GM12873 (cell line): ENCODE data around the gene CCR5AS.

Source experiments
- TF ChIP-seq, protein P1 (sequence below): IDR thresholded peaks from 2 replicates; pipeline ENCODE4 v1.5.1; 2012; ENCODE audit warnings: low read depth, mild to moderate bottlenecking, moderate library complexity, low read length, control low read depth; ENCODE audit not compliant: insufficient read depth; ENCODE audit errors: missing control alignments

The CCR5AS gene

DNA sequence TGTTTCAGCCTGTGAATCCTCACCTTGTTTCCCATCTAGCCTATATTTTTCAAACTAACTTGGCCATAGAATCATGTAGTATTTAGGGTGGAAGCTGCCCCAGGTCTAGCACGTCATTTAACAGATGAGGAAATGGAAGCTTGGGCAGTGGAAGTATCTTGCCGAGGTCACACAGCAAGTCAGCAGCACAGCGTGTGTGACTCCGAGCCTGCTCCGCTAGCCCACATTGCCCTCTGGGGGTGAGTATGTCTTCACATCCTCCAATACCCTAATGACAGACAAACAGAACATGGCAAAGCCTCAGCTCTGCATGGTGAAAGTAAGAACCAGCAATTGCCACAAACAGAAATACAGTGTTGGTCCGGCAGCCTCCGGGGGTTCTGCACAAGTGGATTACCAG, 38.3 kb downstream of the CCR5AS start:
- TF ChIP-seq, protein P1, sequence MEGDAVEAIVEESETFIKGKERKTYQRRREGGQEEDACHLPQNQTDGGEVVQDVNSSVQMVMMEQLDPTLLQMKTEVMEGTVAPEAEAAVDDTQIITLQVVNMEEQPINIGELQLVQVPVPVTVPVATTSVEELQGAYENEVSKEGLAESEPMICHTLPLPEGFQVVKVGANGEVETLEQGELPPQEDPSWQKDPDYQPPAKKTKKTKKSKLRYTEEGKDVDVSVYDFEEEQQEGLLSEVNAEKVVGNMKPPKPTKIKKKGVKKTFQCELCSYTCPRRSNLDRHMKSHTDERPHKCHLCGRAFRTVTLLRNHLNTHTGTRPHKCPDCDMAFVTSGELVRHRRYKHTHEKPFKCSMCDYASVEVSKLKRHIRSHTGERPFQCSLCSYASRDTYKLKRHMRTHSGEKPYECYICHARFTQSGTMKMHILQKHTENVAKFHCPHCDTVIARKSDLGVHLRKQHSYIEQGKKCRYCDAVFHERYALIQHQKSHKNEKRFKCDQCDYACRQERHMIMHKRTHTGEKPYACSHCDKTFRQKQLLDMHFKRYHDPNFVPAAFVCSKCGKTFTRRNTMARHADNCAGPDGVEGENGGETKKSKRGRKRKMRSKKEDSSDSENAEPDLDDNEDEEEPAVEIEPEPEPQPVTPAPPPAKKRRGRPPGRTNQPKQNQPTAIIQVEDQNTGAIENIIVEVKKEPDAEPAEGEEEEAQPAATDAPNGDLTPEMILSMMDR, result peak; percentile 79

DNA sequence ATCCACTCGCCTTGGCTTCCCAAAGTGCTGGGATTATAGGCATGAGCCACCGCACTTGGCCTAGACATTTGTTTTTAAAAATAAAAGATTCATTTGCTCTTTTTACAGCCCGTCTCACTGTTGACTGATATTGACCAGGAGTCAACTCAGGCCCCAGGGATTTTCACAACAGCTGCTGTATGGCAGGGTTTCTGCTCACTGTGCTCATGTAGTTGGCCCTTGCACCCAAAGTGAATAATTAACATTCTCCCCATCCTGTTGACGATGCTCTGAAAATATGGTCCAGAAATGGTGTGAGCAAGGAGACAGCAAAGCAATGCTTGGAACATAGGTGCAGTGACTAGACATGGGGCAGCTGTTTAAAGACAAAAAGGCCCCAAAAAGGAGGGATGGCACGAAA, 39.1 kb downstream of the CCR5AS start:
- TF ChIP-seq, protein P1, result no peak

DNA sequence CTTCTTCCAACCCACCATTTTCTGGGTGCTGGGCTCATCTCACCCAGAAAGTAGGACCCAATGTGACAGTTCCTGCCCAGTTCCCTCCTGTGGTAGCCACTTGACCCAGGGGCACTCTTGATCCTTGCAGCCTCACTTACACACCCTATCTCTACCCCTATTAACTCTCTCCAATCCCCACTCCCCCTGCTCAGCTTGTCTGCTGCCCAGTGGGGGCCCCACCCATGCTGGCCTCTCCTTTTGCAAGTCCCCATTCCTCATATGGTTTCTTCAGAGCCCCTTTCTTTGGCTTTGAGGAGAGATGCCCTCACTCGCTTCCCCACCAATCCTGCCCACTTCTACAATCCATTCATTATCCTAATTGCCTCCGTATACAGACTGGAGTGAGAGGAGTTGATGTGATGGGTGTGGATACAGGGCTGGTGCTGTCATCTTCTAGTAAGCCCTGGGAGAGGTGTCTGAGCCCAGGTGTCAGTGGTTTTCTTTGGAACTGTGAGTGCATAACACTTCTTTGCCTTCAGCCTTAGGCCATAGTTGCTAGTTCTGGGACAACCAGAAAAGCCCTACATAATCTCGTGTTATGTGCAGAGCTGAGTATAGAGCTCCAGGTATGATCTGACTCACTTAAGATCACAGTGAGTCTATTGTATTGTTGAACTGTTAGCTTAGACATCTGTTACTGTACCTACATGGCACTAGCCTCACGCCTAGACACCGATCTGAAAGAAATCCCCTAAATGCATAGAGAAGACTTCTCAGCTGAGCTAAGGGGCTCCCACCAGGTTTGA, 40.9 kb downstream of the CCR5AS start:
- TF ChIP-seq, protein P1, result no peak

DNA sequence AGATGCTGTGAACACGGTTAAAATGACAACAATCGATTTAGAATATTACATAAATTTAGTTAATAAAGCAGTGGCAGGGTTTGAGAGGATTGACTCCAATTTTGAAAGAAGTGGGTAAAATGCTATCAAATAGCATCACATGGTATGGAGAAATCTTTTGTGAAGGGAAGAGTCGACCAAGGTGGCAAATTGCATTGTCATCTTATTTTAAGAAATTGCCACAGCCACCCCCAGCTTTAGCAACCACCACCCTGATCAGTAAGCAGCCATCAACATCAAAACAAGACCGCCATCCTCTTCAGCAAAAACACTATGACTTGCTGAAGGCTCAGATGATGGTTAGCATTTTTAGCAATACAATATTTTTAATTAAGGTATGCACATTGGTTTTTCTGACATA, 41.8 kb downstream of the CCR5AS start:
- TF ChIP-seq, protein P1, result no peak

DNA sequence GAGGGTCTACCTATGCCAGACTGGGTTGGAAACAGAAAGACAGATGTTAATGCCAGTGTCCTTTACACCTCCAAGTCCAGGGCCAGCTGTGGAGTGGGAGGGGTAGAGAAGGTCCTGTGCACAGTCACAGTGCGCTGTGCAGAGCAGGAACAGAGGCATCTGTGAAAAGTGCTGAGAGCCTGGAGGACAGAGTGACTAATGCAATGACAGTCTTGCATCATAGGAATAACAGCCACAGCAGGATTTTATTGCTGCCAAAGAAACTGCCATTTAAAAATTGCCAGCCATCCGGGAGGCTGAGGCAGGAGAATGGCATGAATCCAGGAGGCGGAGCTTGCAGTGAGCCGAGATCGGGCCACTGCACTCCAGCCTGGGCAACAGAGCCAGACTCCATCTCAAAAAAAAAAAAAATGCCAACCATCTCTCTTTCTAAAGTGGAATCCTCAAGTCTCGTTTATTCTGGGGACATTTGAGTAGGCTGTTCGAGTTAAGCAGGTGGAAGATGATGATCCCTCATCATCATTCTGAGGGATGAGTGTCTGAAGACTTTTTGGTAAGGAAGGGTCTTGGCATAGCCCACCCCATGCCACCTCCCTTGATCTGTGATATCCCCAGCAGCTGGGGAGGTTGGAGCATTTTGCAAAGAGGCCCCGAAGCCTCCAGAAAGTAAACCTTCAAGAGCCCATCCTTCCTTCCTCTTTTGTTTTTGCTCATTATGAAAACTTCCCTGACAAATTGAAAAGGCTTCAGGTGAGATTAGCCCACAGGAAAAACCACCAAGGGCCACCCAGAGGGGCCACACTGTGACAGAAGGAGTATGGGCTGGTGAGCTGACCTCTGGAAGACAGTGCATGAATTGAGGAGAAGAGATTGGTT, 45.2 kb downstream of the CCR5AS start:
- TF ChIP-seq, protein P1, result no peak

DNA sequence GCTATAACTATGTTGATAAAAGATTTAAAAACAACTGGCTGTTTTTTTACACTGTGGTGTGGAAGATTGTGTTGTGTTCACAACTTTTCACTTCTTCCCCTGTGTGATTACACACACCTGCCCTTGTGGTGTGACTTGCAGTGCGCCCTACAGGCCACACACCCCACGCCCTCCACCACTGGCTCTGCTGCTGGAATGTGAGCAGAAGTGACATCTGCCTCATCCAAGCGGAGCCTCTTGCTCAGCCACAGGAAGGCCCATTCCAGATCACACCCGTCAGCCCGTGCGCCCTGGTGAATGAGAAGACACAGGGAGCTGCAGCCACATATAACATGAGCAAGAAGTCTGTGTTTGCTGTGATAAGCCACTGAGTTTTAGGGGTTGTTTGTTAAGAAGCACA, 46.0 kb downstream of the CCR5AS start:
- TF ChIP-seq, protein P1, result peak; percentile 13
